Measurements from ENCODE around the gene C4orf33.

DNA sequence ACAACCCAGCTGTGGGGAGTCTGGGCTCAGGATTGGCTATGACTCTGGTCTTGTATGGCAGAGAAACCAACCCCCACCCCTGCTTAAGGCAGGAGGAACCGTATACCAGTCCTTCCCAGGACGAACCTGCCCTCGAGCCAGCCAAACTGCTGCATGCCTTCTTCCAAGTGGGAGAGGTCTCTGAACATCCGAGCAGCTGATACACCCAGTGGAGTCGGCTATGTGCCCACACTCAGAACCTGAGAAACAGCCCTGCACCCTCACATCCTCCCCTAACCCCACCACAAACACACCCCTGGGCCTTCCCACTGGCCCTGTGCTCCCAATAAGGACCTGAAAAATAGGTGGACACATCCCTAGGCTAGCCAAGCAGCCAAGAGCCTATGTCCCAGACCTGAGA lies 21.8 kb downstream of the C4orf33 start:
- no peak for TF ChIP-seq CTCF (IDR thresholded peaks at IDR 0.05)
- no peak for TF ChIP-seq POLR2A (IDR thresholded peaks at IDR 0.05)
- no peak for TF ChIP-seq EP300 (IDR thresholded peaks at IDR 0.05; ENCODE audit: low read depth)
- TF ChIP-seq POLR2AphosphoS5 (IDR thresholded peaks at IDR 0.05), result no peak

Measured in transverse colon (tissue), 4 donors.